Right lobe of liver (tissue), 6 donors: Measurements from ENCODE around the gene CD300LB. TPM values are rescaled to one million over a fixed set of nuclear protein-coding genes. Genes with fewer than 3 reads are reported as not detected.
"Not testable (repeated sequence)": the region's sequence is repeated elsewhere in the genome, so short reads cannot be mapped to it uniquely, and the experiment has no call there.

Source experiments
- ATAC-seq, 4 donors: fragments of 200-7000 bp; cut with Tn5 transposase; one replicate each; pipeline ENCODE4 v1.9.1; 2020; ENCODE audit warnings: mild to moderate bottlenecking in 4 of 4, moderate library complexity in 4 of 4
- DNase-seq, 3 donors: peaks; one replicate each; pipeline ENCODE4 v3.0.0-alpha.2; 2020
- H3K27ac ChIP-seq, 3 donors: fragments of 200-600 bp; one replicate each; pipeline ENCODE4 v1.8.0; 2022
- H3K27me3 ChIP-seq, 2 donors: fragments of 200-600 bp; one replicate each; pipeline ENCODE4 v1.8.0; 2022
- H3K36me3 ChIP-seq, 4 donors: fragments of 200-600 bp; sonication (generic) in 1 of 4; one replicate each; pipeline versions ENCODE4 v1.5.1 to v1.8.0; 2017 to 2022; ENCODE audit warnings: control low read depth in 1 of 4
- H3K4me1 ChIP-seq, 4 donors: fragments of 200-600 bp; sonication (generic) in 1 of 4; one replicate each; pipeline versions ENCODE4 v1.5.1 to v1.8.0; 2017 to 2022; ENCODE audit warnings: control low read depth in 1 of 4
- H3K4me3 ChIP-seq, 3 donors: fragments of 200-600 bp; one replicate each; pipeline ENCODE4 v1.8.0; 2022
- H3K9me3 ChIP-seq, 4 donors: fragments of 200-600 bp; sonication (generic) in 1 of 4; one replicate each; pipeline versions ENCODE4 v1.5.1 to v1.8.0; 2017 to 2022; ENCODE audit warnings: control low read depth in 1 of 4
- CTCF ChIP-seq, 4 donors: fragments of 200-600 bp in 3 of 4; fragments of 450-650 bp in 1 of 4; IDR thresholded peaks; one replicate each; pipeline versions ENCODE4 v1.5.1 to v1.8.0; 2016 to 2022; ENCODE audit warnings: antibody characterized with exemption in 4 of 4, mild to moderate bottlenecking in 2 of 4
- POLR2A ChIP-seq: fragments of 450-650 bp; IDR thresholded peaks from one replicate; pipeline ENCODE4 v1.6.1; 2017; ENCODE audit warnings: antibody characterized with exemption, mild to moderate bottlenecking
- WGBS: methylation state at CpG from one replicate; pipeline ENCODE4 v1.1.6; 2018; ENCODE audit warnings: low coverage, low lambda C conversion rate; ENCODE audit not compliant: insufficient coverage; ENCODE audit errors: missing lambda C conversion rate; 5-methylcytosine and 5-hydroxymethylcytosine counted together
- intact Hi-C, 2 donors: fragments of 100-400 bp; cut with DNase I; formaldehyde crosslinking; loops; one replicate each; pipeline versions ENCODE4 v1.11.2 to v1.14.1; 2022
- total RNA-seq, 6 experiments: library from RNA; depleted of rRNA in 2 of 6; stranded (reverse); fragments of >200 nt in 2 of 6; fragmentation: NEBNext Ultra II Directional in 3 of 6; extraction: Animal tissue kit (Norgen Biotek cat#: 25700) in 3 of 6; gene quantifications; one replicate each; pipeline versions ENCODE4 v1.1.0 to v1.2.4, GENCODE V29; 2016 to 2023
- donor health status: DM: no; HTN: yes; CAD: no.
- donor health status: DM: no; HTN: no; CAD: no.
- donor health status: DM: no; HTN: no; CAD: no.
- donor health status: DM: no; HTN: yes; CAD: no.
- donor health status: DM: no; HTN: yes; CAD: no.

Gene CD300LB
- total RNA-seq, 6 experiments from 2014 or later, result 0.07 to 0.33 (median 0.21) TPM

- 24% methylated on average over 2 of the region's 3 CpGs for WGBS
- no peak for ATAC-seq
Observed at GRCh38 chr17:74561586-74561985, 30.3 kb upstream of the CD300LB start.

GRCh38 chr17:74558882-74559519 lies 27.7 kb upstream of the CD300LB start:
- ATAC-seq (no peak), DNase-seq (no peak)
- H3K4me1 ChIP-seq, result no peaks in the 10 kb centered on the region
- intact Hi-C loops, result no loop called here
- no peak overlapping the region for H3K27ac ChIP-seq
- H3K36me3 ChIP-seq, result no peaks in the 10 kb centered on the region
- H3K9me3 ChIP-seq, result no peaks in the 10 kb centered on the region
- no peak overlapping the region for H3K4me3 ChIP-seq
- H3K27me3 ChIP-seq, result no peaks in the 10 kb centered on the region
- no peak for TF ChIP-seq CTCF (IDR thresholded peaks at IDR 0.05)
- TF ChIP-seq POLR2A, result no peak
- WGBS, result 50% methylated on average over 6 of the region's 6 CpGs

More at GRCh38 chr17:74561586-74561985, 30.3 kb upstream of the CD300LB start:
- no peak overlapping the region for H3K4me3 ChIP-seq
- H3K27me3 ChIP-seq, result no peaks in the 10 kb centered on the region
- no peaks in the 10 kb centered on the region for H3K4me1 ChIP-seq
- H3K36me3 ChIP-seq, result no peaks in the 10 kb centered on the region
- intact Hi-C loops, result no loop called here
- no peaks in the 10 kb centered on the region for H3K9me3 ChIP-seq
- TF ChIP-seq POLR2A, result no peak
- no peak for TF ChIP-seq CTCF (IDR thresholded peaks at IDR 0.05)
- no peak overlapping the region for H3K27ac ChIP-seq
- no peak for DNase-seq

GRCh38 chr17:74558402-74558801 lies 27.1 kb upstream of the CD300LB start:
- H3K9me3 ChIP-seq, H3K27me3 ChIP-seq, H3K4me1 ChIP-seq, H3K36me3 ChIP-seq, DNase-seq, intact Hi-C loops, ATAC-seq, H3K27ac ChIP-seq, H3K4me3 ChIP-seq: not testable (repeated sequence)
- WGBS, result 70% methylated on average over 4 of the region's 4 CpGs

GRCh38 chr17:74555427-74555940 lies 24.2 kb upstream of the CD300LB start:
- 17% methylated on average over 5 of the region's 7 CpGs for WGBS
- no peak for DNase-seq
- no peak for TF ChIP-seq CTCF (IDR thresholded peaks at IDR 0.05)
- no peak for TF ChIP-seq POLR2A

GRCh38 chr17:74554909-74555308 lies 23.6 kb upstream of the CD300LB start:
- ATAC-seq (peak in 2 of 4 donors; percentile 41 to 56), DNase-seq (no peak)
- Histone ChIP-seq H3K27me3 (no peaks in the 10 kb centered on the region), H3K4me1 (no peaks in the 10 kb centered on the region), H3K9me3 (no peaks in the 10 kb centered on the region), H3K4me3 (no peak overlapping the region), H3K36me3 (no peaks in the 10 kb centered on the region), H3K27ac (no peak overlapping the region)
- 48% methylated on average over 6 of the region's 6 CpGs for WGBS
- no peak for TF ChIP-seq POLR2A
- no peak for TF ChIP-seq CTCF (IDR thresholded peaks at IDR 0.05)
- intact Hi-C loops, result no loop called here

More at GRCh38 chr17:74555427-74555940, 24.2 kb upstream of the CD300LB start:
- no peaks in the 10 kb centered on the region for H3K36me3 ChIP-seq
- no peaks in the 10 kb centered on the region for H3K27me3 ChIP-seq
- ATAC-seq, result no peak
- no peaks in the 10 kb centered on the region for H3K4me1 ChIP-seq
- intact Hi-C loops, result no loop called here
- no peaks in the 10 kb centered on the region for H3K9me3 ChIP-seq
- no peak overlapping the region for H3K4me3 ChIP-seq
- no peak overlapping the region for H3K27ac ChIP-seq
